Measurements from ENCODE around the gene GUCY1A2. TPM values are rescaled to one million over a fixed set of nuclear protein-coding genes. Genes with fewer than 3 reads are reported as not detected.

The GUCY1A2 gene
- total RNA-seq, 1 experiment from 2014 or later: 0.55 TPM

- Histone ChIP-seq H3K18ac (ENCODE audit: insufficient read length, low read depth, low read length) (no peak overlapping the region), H3T11ph (ENCODE audit: low read length) (no peak overlapping the region), H3K4me1 (ENCODE audit: insufficient read depth, low read length) (no peaks in the 10 kb centered on the region), H2AFZ (ENCODE audit: low read length) (no peak overlapping the region), H4K91ac (ENCODE audit: insufficient read length, low read depth, low read length) (no peak overlapping the region), H2AK5ac (ENCODE audit: insufficient read length, low read length) (no peak overlapping the region), H2BK15ac (ENCODE audit: low read depth, low read length) (no peak overlapping the region), H2BK12ac (ENCODE audit: insufficient read length, low read depth, low read length) (no peak overlapping the region), H3K4me2 (ENCODE audit: insufficient read depth, insufficient read length, low read length) (no peak overlapping the region), H4K20me1 (ENCODE audit: control insufficient read depth, insufficient read depth, insufficient read length) (no peaks in the 10 kb centered on the region), H2BK20ac (ENCODE audit: low read depth, low read length, poor library complexity, severe bottlenecking) (no peak overlapping the region), H3K23ac (ENCODE audit: insufficient read length, low read depth, low read length) (no peak overlapping the region), H3K56ac (ENCODE audit: insufficient read length, low read depth, low read length) (no peak overlapping the region), H3K9me3 (ENCODE audit: control insufficient read depth, low read depth, low read length) (no peaks in the 10 kb centered on the region), H3K9ac (ENCODE audit: extremely low read depth, insufficient read length, low read length) (no peak overlapping the region), H4K8ac (replicated peaks; ENCODE audit: insufficient read length, low read depth, low read length) (no peak overlapping the region), H3K27ac (ENCODE audit: insufficient read length, low read depth, low read length) (no peak overlapping the region), H4K5ac (ENCODE audit: insufficient read length, low read depth, low read length) (no peak overlapping the region), H2BK120ac (ENCODE audit: low read depth, low read length, poor library complexity, severe bottlenecking) (no peak overlapping the region), H3K27me3 (ENCODE audit: insufficient read depth, low read length) (no peaks in the 10 kb centered on the region), H2BK5ac (ENCODE audit: insufficient read length, low read length) (no peak overlapping the region), H3K79me1 (ENCODE audit: insufficient read depth, low read depth, low read length, poor library complexity, severe bottlenecking) (no peaks in the 10 kb centered on the region), H3K79me2 (ENCODE audit: insufficient read depth, low read length) (no peaks in the 10 kb centered on the region), H3K23me2 (ENCODE audit: insufficient read length, low read depth, low read length, poor library complexity, severe bottlenecking) (no peaks in the 10 kb centered on the region), H3K4ac (ENCODE audit: low read depth, low read length) (no peak overlapping the region), H3K14ac (ENCODE audit: insufficient read depth, low read length) (no peak overlapping the region)
- WGBS (ENCODE audit: extremely low coverage, insufficient read length, low lambda C conversion rate): no CpG with 5 or more reads among the region's 3 CpGs
- H3K27ac Mint-ChIP-seq: no peak overlapping the region
- no peaks in the 10 kb centered on the region for H3K9me3 Mint-ChIP-seq
- no peak overlapping the region for H3K4me3 Mint-ChIP-seq
- peak; percentile 23; the same call in 1 of the 3 replicates for TF ChIP-seq CTCF (conservative IDR thresholded peaks at IDR 0.05)
- no peak for DNase-seq
- H3K4me1 Mint-ChIP-seq: peaks cover 6 to 8% of the 10 kb centered on the region in 2 experiments
- H3K27me3 Mint-ChIP-seq (ENCODE audit: low read depth): peaks cover 35% of the 10 kb centered on the region
- H3K36me3 Mint-ChIP-seq (ENCODE audit: insufficient read depth in 1 of 3, low read depth in 3 of 3): no peaks in the 10 kb centered on the region
These were observed 177.3 kb downstream of the GUCY1A2 start for GRCh38 chr11:106840947-106841346.

Measured in H9 (cell line).